OCI-LY3 (cell line): ENCODE measurements around the gene SPAG8.

Source experiments
- CTCF ChIP-seq: fragments of 200-600, 300-600 bp; sonication (generic); IDR thresholded peaks from 2 replicates; pipeline ENCODE4 v1.5.1; 2014; ENCODE audit warnings: antibody characterized with exemption, low read length, low read depth
- EZH2phosphoT487 ChIP-seq: fragments of 200-600 bp; shearing (Covaris generic); IDR thresholded peaks from 2 replicates; pipeline ENCODE4 v1.6.1; 2018; ENCODE audit warnings: antibody characterized with exemption, mixed run types, low read depth

DNA sequence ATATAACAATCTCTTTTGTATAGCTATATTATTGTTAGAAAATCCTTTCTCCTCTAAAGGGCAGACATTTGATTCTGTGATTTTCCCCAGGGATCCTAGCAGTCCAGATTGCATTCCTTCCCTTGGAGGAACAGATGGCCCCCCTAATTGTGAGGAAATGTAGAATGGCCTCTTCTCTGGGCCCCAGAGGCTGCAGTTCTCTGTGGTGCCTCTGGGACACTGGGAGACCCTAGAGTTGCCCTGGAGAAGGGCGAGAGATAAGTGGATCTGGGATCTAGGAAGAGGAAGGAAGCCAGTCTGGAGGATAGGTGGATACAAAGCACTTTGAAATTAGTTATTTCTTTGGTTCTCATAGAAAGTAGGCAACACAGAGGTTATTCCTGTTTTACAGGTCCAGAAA lies 4.6 kb upstream of the SPAG8 start:
- no peak for TF ChIP-seq CTCF
- no peak for TF ChIP-seq EZH2phosphoT487
